Immature natural killer cell (primary cell): ENCODE results near the gene AQP12A. TPM values are rescaled to one million over a fixed set of nuclear protein-coding genes. Genes with fewer than 3 reads are reported as not detected.
"Not testable (repeated sequence)": the region's sequence is repeated elsewhere in the genome, so short reads cannot be mapped to it uniquely, and the experiment has no call there.

ENCODE experiments used
- DNase-seq, 3 donors: peaks; one replicate each; pipeline ENCODE4 v3.0.0; 2022; ENCODE audit warnings: mixed read lengths in 1 of 3
- H3K27ac Mint-ChIP-seq, 6 donors: one replicate each; pipeline ENCODE4 v1.8.0; 2020; ENCODE audit warnings: mixed read lengths in 6 of 6, mild to moderate bottlenecking in 5 of 6, inconsistent platforms in 4 of 6, moderate library complexity in 3 of 6
- H3K27me3 Mint-ChIP-seq, 3 donors: one replicate each; pipeline ENCODE4 v1.8.0; 2020 to 2021; ENCODE audit warnings: low read depth in 3 of 3, mild to moderate bottlenecking in 3 of 3, mixed read lengths in 3 of 3, moderate library complexity in 3 of 3, inconsistent platforms in 1 of 3
- H3K36me3 Mint-ChIP-seq, 3 donors: one replicate each; pipeline ENCODE4 v1.8.0; 2020; ENCODE audit warnings: mixed read lengths in 3 of 3, inconsistent platforms in 2 of 3, mild to moderate bottlenecking in 2 of 3
- H3K4me1 Mint-ChIP-seq, 2 donors: one replicate each; pipeline ENCODE4 v1.8.0; 2020; ENCODE audit warnings: inconsistent platforms in 2 of 2, mild to moderate bottlenecking in 2 of 2, mixed read lengths in 2 of 2, moderate library complexity in 1 of 2
- H3K4me3 Mint-ChIP-seq, 5 donors: one replicate each; pipeline ENCODE4 v1.8.0; 2020; ENCODE audit warnings: mild to moderate bottlenecking in 5 of 5, mixed read lengths in 5 of 5, inconsistent platforms in 3 of 5, moderate library complexity in 3 of 5
- H3K9me3 Mint-ChIP-seq, 6 donors: one replicate each; pipeline ENCODE4 v1.8.0; 2020; ENCODE audit warnings: mild to moderate bottlenecking in 6 of 6, mixed read lengths in 6 of 6, inconsistent platforms in 4 of 6, moderate library complexity in 3 of 6
- polyA plus RNA-seq, 3 donors: library from polyadenylated mRNA; unstranded; fragments of 300-500 nt; fragmentation: Illumina TruSeq; gene quantifications; one replicate each; pipeline ENCODE4 v1.2.3, GENCODE V29; 2021

AQP12A gene
- polyA plus RNA-seq, 3 donors from 2014 or later, result not detected

- Mint-ChIP-seq H3K27ac (peak overlapping the region in 2 of 6 donors; percentile 54 to 68), H3K9me3 (no peaks in the 10 kb centered on the region), H3K4me1 (peaks cover 15 to 21% of the 10 kb centered on the region in 2 donors), H3K27me3 (peaks cover 0 to 2% (median 0%) of the 10 kb centered on the region in 3 donors), H3K4me3 (peak overlapping the region in 3 of 5 donors; percentile 41 to 69 (median 51)), H3K36me3 (no peaks in the 10 kb centered on the region)
- no peak for DNase-seq
Measured at GRCh38 chr2:240687045-240687740, 4.5 kb upstream of the AQP12A start.

GRCh38 chr2:240687741-240688552 lies 3.7 kb upstream of the AQP12A start:
- no peak for DNase-seq
- Mint-ChIP-seq H3K9me3 (no peaks in the 10 kb centered on the region), H3K36me3 (no peaks in the 10 kb centered on the region)

GRCh38 chr2:240688553-240688919 lies 3.1 kb upstream of the AQP12A start:
- H3K9me3 Mint-ChIP-seq, result no peaks in the 10 kb centered on the region
- H3K27me3 Mint-ChIP-seq, result peaks cover 0 to 2% (median 0%) of the 10 kb centered on the region in 3 donors
- H3K4me3 Mint-ChIP-seq, result no peak overlapping the region
- no peaks in the 10 kb centered on the region for H3K36me3 Mint-ChIP-seq
- H3K27ac Mint-ChIP-seq, result no peak overlapping the region
- DNase-seq, result no peak
- H3K4me1 Mint-ChIP-seq, result peaks cover 15 to 18% of the 10 kb centered on the region in 2 donors

More at GRCh38 chr2:240687741-240688552, 3.7 kb upstream of the AQP12A start:
- H3K4me1 Mint-ChIP-seq, result peaks cover 15 to 21% of the 10 kb centered on the region in 2 donors
- peaks cover 0 to 2% (median 0%) of the 10 kb centered on the region in 3 donors for H3K27me3 Mint-ChIP-seq
- H3K4me3 Mint-ChIP-seq, result no peak overlapping the region
- no peak overlapping the region for H3K27ac Mint-ChIP-seq

GRCh38 chr2:240689975-240690374 lies 1.7 kb upstream of the AQP12A start:
- no peak for DNase-seq
- no peak overlapping the region for H3K27ac Mint-ChIP-seq
- peaks cover 0 to 2% (median 0%) of the 10 kb centered on the region in 3 donors for H3K27me3 Mint-ChIP-seq
- peaks cover 10 to 15% of the 10 kb centered on the region in 2 donors for H3K4me1 Mint-ChIP-seq
- no peaks in the 10 kb centered on the region for H3K9me3 Mint-ChIP-seq
- no peak overlapping the region for H3K4me3 Mint-ChIP-seq
- no peaks in the 10 kb centered on the region for H3K36me3 Mint-ChIP-seq

GRCh38 chr2:240690421-240691074 lies 1.1 kb upstream of the AQP12A start:
- H3K4me1 Mint-ChIP-seq, result peaks cover 10 to 15% of the 10 kb centered on the region in 2 donors
- H3K27ac Mint-ChIP-seq, H3K4me3 Mint-ChIP-seq, DNase-seq, H3K9me3 Mint-ChIP-seq, H3K27me3 Mint-ChIP-seq, H3K36me3 Mint-ChIP-seq: not testable (repeated sequence)

- H3K27me3 Mint-ChIP-seq, H3K9me3 Mint-ChIP-seq, H3K36me3 Mint-ChIP-seq, H3K27ac Mint-ChIP-seq, H3K4me3 Mint-ChIP-seq, DNase-seq: not testable (repeated sequence)
- peaks cover 9 to 11% of the 10 kb centered on the region in 2 donors for H3K4me1 Mint-ChIP-seq
Measured at GRCh38 chr2:240691075-240691427, 615 bp upstream of the AQP12A start.

- H3K4me1 Mint-ChIP-seq, H3K27me3 Mint-ChIP-seq, H3K36me3 Mint-ChIP-seq, H3K9me3 Mint-ChIP-seq, H3K27ac Mint-ChIP-seq, DNase-seq, H3K4me3 Mint-ChIP-seq: not testable (repeated sequence)
Measured at GRCh38 chr2:240692583-240693561, 1.2 kb downstream of the AQP12A start.

GRCh38 chr2:240694304-240694703 lies 2.6 kb downstream of the AQP12A start:
- DNase-seq, H3K4me1 Mint-ChIP-seq, H3K27ac Mint-ChIP-seq: not testable (repeated sequence)

GRCh38 chr2:240695593-240695992 lies 3.9 kb downstream of the AQP12A start:
- H3K36me3 Mint-ChIP-seq, H3K9me3 Mint-ChIP-seq, H3K27me3 Mint-ChIP-seq, H3K27ac Mint-ChIP-seq, DNase-seq, H3K4me1 Mint-ChIP-seq, H3K4me3 Mint-ChIP-seq: not testable (repeated sequence)

More at GRCh38 chr2:240694304-240694703, 2.6 kb downstream of the AQP12A start:
- H3K4me3 Mint-ChIP-seq, H3K27me3 Mint-ChIP-seq, H3K9me3 Mint-ChIP-seq, H3K36me3 Mint-ChIP-seq: not testable (repeated sequence)

- not testable (repeated sequence) for DNase-seq, H3K27ac Mint-ChIP-seq, H3K4me3 Mint-ChIP-seq, H3K9me3 Mint-ChIP-seq, H3K4me1 Mint-ChIP-seq, H3K36me3 Mint-ChIP-seq, H3K27me3 Mint-ChIP-seq
Measured at GRCh38 chr2:240696469-240696868, 4.8 kb downstream of the AQP12A start.

- not testable (repeated sequence) for H3K4me3 Mint-ChIP-seq, H3K36me3 Mint-ChIP-seq, H3K27me3 Mint-ChIP-seq, H3K27ac Mint-ChIP-seq, DNase-seq, H3K4me1 Mint-ChIP-seq, H3K9me3 Mint-ChIP-seq
Measured at GRCh38 chr2:240698852-240699561, 7.3 kb downstream of the AQP12A start.

GRCh38 chr2:240699835-240700234 lies 8.2 kb downstream of the AQP12A start:
- not testable (repeated sequence) for H3K4me3 Mint-ChIP-seq, H3K27ac Mint-ChIP-seq, DNase-seq, H3K4me1 Mint-ChIP-seq, H3K27me3 Mint-ChIP-seq, H3K36me3 Mint-ChIP-seq, H3K9me3 Mint-ChIP-seq

- H3K27me3 Mint-ChIP-seq, H3K27ac Mint-ChIP-seq, H3K4me3 Mint-ChIP-seq, H3K9me3 Mint-ChIP-seq, H3K36me3 Mint-ChIP-seq, DNase-seq: not testable (repeated sequence)
- H3K4me1 Mint-ChIP-seq, result peaks cover 3 to 10% of the 10 kb centered on the region in 2 donors
Measured at GRCh38 chr2:240700616-240701015, 8.9 kb downstream of the AQP12A start.
